SW480 (cell line): ENCODE data around the gene PTPN14.

Experiments
- DNase-seq: peaks from one replicate; pipeline ENCODE4 v3.0.0-alpha.2; 2016; ENCODE audit warnings: low spot score

The PTPN14 gene

DNA sequence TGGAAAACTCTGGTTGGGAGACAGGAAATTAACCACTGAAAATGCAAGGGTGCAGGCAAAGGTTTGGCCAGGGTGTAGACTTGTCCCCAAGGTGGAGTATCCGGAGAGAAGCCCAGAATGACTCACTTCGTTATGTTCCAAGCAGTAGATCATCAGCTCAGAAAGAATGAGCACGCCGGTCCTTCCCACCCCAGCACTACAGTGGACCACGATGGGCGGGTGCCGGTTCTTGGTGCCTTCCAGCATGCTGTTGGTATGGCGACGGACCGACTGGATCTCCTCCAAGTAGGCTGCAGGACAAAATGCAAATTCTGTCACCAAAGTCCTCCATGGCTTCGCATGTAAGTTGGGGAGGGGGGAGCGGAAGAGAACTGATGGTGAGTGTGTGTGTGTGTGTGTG, 187.0 kb downstream of the PTPN14 start:
- no peak for DNase-seq

DNA sequence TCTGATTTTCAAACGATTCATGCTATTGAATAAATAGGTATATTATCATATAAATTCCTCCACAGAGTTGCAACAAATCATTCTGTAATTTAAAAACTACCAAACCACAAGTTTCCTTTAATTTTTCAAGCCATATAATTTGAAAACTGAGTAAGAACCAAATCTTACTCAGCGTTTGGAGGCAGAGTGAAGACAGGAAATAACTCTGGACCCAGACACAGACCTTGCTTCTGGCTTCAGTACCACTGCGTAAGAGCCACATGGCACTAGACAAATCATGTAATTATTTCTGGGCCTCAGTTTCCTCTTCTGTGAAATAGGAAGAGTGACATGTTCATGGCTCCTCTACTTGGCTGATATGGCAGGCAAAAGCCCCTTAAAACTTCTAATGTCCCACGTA, 188.0 kb downstream of the PTPN14 start:
- no peak for DNase-seq

DNA sequence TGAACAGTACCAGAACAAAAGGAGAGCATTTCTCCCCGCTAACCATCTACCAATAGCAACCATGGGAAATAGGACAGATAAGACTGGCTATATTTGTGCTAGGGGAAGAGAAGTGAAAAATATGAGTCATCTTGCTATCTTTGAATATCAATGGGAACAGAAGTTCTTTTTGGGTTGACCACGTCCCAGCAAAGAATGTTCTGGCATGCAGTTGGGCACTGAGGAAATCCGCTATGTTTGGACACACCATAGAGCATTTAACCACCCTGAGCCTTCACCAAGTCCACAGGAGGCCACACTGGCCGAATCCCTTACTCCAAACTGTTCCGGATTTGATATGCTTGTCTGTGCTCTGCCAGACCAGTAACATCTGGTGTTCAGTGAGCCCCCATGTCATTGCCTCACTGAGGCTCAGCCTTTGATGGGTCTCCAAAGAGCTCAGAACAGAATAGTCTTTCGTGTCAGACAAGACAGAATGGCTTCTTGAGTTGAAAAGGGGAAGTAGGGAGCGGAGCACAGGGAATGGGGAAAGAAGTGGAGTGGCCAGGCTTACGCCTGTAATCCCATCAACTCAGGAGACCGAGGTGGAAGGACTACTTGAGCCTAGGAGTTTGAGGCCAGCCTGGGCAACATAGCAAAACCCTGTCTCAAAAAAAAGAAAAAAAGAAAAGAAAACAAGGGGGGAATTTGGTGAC, 189.1 kb downstream of the PTPN14 start:
- no peak for DNase-seq

- DNase-seq = no peak
Measured at GRCh38 chr1:214361636-214362035, 189.8 kb downstream of the PTPN14 start.

GRCh38 chr1:214360525-214361164, 190.8 kb downstream of the PTPN14 start:
- no peak for DNase-seq

DNA sequence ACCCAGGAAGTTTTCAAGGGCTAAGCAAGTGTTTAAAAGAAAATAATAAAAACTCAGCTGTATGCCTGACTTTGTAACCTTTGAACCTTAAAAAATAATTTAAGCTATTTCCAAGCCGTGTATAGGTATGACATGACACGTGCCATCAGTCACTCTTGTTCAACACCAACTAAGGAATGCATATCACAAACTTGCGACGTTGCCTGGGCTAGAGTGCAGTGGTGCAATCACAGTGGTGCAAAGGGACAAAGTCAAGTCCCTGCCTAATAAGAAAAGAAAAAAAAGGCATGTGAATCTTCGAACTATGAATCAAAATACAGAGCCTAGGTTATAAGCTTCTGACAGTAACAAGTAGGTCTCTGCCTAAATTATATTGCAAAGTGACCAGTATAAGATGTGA, 191.3 kb downstream of the PTPN14 start:
- DNase-seq = no peak

GRCh38 chr1:214354440-214355148, 196.8 kb downstream of the PTPN14 start:
- no peak for DNase-seq

DNA sequence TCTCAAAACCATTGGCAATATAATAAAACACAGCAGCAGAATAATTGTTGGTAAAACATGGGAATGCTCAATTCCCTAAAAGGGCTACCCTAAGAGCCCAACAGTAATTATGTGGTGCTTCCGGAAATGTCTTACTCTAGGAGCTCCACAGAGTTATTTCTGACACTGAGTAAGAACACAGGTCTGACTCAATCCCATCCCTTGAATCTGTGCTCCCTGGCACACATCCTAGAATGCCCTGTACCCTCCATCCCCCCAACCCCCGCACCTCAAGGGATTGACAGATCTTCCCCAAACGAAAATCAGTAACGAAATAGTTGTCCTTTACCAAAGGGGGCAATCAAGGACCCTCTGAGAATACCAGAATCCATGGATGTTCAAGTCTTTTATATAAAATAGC, 198.6 kb downstream of the PTPN14 start:
- DNase-seq = no peak

DNA sequence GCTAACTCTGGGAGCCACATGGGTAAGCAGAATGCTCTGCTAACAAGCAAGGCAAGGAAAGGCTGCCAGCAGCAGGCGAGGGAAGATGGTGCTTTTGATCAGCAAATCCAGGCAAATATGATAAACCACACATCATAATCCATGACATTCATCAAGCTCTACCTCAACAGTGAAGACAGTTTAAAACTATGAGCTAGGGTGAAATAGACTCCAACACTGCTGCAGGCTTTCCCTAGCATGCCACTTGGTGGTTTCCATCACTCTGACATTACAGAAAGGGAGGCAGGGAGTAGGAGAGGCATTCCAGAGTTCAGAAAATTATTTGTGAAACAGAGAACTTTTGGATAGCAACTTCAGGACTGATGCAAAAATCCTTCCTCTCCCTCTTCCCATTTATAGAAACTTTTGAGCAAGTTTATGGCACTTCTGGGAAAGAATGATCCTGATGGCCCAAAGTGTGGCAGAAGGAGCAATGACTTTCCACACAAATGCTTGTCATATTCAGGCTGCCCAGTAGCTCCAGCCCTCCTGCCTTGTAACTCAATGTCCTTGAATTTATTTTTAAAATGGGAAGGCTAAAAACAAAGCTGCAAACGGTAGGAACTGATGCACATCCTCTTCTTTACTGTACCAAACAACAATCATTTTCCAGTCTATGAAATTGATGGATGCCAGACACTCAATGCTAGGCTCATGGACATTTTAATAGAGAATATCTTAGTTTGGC, 199.7 kb downstream of the PTPN14 start:
- no peak for DNase-seq

DNA sequence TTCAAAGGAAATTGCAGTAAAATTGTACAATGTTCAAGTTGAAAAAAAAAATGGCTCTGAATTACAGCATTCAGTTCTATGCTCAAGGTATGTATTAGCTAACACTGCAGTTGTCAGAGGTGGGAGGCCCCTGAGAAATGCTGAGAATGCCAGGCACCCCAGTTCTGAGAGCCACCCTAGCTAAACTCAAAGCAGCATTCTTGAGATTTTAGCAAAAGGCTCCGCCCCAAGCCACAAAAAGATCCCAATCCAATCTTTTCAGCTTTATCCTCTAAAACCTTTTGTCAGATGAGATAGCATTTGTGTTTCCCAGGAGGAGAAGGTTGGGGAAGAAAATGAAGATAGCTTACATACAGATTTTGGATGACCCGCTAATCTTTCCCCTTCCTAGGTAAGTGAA, 201.6 kb downstream of the PTPN14 start:
- peak; percentile 16 for DNase-seq

GRCh38 chr1:214349008-214349407, 202.4 kb downstream of the PTPN14 start:
- no peak for DNase-seq

DNA sequence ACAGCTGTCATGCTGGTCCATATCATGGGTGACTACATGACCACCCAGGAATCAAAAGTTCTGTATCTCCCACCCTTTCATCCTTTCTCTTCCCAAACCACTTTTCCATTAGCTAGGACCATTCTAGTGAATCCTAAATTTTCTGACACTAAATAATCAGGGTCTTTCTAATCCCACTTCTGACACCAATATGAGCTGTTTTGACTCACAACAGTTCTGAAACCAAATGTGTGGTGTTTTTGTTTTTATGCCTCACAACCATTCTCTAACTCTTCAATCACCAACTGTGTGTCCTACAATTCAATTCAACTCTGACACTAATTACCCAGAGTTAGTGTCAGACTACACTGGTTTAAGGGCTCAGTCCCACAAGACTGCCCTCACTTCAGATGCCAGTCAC, 206.5 kb downstream of the PTPN14 start:
- no peak for DNase-seq

GRCh38 chr1:214342525-214342924, 208.9 kb downstream of the PTPN14 start:
- DNase-seq = no peak

DNA sequence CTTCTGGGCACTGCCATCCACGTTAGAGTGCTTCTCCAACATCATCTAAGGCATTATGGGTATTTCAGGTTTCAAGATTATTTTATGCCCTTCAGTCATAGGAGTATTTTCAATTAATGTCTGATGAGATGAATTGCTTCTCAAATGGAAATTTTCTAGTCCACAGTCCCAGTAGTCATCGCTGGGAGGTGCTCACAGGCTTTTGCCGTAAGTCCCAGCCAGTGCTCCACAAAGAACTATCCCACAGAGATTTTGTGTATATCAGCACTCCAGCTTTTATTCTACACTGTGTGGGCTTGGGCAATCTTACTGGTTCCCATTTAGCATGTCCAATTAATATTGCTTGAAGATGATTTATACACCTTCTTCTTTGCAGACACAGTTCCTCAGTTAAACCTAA, 209.5 kb downstream of the PTPN14 start:
- no peak for DNase-seq

GRCh38 chr1:214341459-214341858, 209.9 kb downstream of the PTPN14 start:
- DNase-seq = no peak

DNA sequence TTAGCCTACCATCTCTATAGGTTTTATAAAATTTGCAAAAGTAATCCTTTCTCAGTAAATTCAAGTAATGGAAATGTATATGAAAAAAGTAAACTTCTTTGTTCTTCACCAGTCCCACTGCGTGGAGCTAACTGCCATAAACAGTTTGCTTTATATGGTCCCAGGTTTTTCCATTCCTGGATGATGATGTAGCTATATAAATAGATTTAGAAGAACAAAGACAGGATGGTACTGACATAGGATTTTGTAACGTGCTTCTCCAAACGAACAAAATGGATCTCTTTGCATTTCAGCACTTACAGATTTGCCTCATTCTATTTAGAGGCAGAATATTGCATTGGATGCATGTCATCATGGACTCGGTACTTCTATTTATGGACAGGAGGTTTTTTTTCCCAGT, 213.2 kb downstream of the PTPN14 start:
- no peak for DNase-seq

GRCh38 chr1:214337511-214337910, 213.9 kb downstream of the PTPN14 start:
- DNase-seq = no peak

DNA sequence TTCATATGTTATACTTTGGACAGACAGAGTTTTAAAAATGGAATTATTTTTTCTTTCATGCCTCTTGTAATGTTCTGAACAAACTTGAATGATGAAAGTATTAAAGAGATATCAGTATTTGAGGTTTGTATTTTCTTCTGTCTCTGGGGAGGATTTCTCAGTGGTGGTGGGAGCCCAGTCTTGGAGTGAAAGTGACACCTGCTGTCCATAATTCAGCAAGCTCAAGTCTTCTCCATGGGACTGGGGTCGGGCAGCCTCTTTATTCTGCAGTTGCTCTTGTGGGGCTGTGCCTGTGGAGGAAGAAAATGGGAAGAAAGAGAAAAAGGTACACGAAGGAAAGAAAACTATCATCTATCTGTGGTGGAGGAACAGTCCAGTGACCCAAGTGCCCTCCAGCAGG, 214.4 kb downstream of the PTPN14 start:
- no peak for DNase-seq

GRCh38 chr1:214335567-214335966, 215.8 kb downstream of the PTPN14 start:
- DNase-seq = no peak

- peak; percentile 39 for DNase-seq
Measured at GRCh38 chr1:214332946-214333798, 218.2 kb downstream of the PTPN14 start.

- DNase-seq = peak; percentile 20
Measured at GRCh38 chr1:214331827-214332423, 219.5 kb downstream of the PTPN14 start.
